ENCODE data around the gene PRRG2. TPM values are rescaled to one million over a fixed set of nuclear protein-coding genes. Genes with fewer than 3 reads are reported as not detected.

Gene PRRG2
- total and polyA plus RNA-seq, 12 donors: 0.28 to 1.2 (median 0.85) TPM; not detected in 2

DNA sequence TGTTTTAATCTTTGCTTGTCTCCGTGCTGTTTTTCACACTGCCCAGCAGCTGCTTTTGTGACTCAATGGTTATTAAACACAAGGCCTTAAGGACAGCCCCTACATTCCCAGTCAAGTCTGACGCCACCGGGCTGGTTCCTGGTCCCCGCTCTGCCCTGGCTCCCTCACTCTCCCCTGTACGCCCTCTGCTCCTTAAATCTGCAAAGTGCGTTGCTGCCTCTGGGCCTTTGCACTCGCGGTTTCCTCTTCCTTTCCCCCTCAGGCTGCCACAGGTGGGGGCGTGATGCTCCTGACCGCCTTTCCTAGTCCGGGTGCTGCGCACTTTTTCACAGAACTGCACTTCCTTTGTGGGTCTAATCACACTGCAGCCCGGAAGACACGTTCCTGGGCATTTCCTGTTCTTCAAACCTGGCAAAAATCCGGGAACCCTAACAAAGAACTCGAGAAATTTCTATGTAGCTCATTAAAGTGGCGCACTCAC, 26.4 kb upstream of the PRRG2 start:
- Histone ChIP-seq H3K36me3 (replicated peaks in 1 of 2) (peaks cover 0 to 38% of the 10 kb centered on the region in 2 donors), H3K9me3 (replicated peaks in 1 of 3) (no peaks in the 10 kb centered on the region), H3K27me3 (no peaks in the 10 kb centered on the region), H3K4me3 (no peak overlapping the region), H3K4me1 (replicated peaks in 1 of 2) (peaks cover 11 to 14% of the 10 kb centered on the region in 2 donors), H3K27ac (peak overlapping the region in 2 of 5 donors; percentile 63 to 69)
- intact Hi-C loops (cut with DNase I): no loop called here
- TF ChIP-seq, protein P1, sequence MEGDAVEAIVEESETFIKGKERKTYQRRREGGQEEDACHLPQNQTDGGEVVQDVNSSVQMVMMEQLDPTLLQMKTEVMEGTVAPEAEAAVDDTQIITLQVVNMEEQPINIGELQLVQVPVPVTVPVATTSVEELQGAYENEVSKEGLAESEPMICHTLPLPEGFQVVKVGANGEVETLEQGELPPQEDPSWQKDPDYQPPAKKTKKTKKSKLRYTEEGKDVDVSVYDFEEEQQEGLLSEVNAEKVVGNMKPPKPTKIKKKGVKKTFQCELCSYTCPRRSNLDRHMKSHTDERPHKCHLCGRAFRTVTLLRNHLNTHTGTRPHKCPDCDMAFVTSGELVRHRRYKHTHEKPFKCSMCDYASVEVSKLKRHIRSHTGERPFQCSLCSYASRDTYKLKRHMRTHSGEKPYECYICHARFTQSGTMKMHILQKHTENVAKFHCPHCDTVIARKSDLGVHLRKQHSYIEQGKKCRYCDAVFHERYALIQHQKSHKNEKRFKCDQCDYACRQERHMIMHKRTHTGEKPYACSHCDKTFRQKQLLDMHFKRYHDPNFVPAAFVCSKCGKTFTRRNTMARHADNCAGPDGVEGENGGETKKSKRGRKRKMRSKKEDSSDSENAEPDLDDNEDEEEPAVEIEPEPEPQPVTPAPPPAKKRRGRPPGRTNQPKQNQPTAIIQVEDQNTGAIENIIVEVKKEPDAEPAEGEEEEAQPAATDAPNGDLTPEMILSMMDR (IDR thresholded peaks at IDR 0.05): no peak
- no peak for TF ChIP-seq POLR2A (IDR thresholded peaks at IDR 0.05)
- 70 to 81% (median 75%) methylated on average over 17 of the region's 17 CpGs for WGBS, 4 donors
- DNase-seq: peak; percentile 36 to 74 (median 46)

DNA sequence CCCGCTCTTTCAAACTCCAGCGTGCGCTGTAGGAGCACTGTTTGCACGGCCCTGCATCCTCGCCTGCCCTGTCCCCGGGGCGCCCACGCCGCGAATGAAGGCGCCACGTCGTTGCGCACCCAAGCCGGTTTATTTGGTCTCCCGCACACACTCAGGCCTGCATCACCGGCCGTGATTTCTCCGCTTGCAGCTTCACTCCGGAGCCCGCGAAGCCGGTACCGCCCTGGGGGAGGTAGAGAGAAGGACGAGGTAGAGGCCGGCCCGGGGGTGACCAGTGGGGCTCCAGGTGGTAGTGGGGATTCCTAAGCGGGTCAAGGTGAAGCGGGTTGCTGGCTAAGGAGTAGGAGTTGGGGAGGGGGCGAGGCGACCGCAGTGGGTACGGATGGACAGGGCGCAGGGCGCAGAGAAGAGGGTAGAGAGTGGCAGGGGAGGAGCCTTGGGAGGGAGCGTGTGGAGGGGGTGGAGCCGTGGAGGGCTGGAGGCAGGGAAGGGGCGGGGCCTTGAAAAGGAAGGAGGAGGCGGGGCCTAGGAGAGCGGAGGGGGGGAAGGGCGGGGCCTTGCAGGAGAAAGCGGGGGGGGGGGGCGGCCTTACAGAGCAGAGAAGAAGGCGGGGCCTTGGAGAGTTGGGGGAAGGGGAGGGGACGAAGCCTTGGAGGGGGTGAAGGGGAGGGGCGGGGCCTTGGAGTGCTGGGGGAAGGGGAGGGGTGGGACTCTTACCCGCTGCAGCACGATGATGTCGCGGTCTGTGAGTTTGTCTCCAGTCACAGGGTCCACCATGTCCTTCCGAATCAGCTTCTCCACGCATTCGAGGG, 25.3 kb upstream of the PRRG2 start:
- Histone ChIP-seq H3K36me3 (replicated peaks in 1 of 2) (peaks cover 0 to 39% of the 10 kb centered on the region in 2 donors), H3K27me3 (no peaks in the 10 kb centered on the region), H3K4me3 (peak overlapping the region in 1 of 4 donors; percentile 35), H3K4me1 (replicated peaks in 1 of 2) (peaks cover 11 to 19% of the 10 kb centered on the region in 2 donors), H3K27ac (peak overlapping the region; percentile 47 to 89 (median 75)), H3K9me3 (replicated peaks in 1 of 3) (no peaks in the 10 kb centered on the region)
- WGBS, 4 donors: 66 to 70% (median 69%) methylated on average over 41 to 50 of the region's 53 CpGs
- intact Hi-C loops (cut with DNase I): no loop called here
- DNase-seq: peak; percentile 90 to 95 (median 93)
- no peak for TF ChIP-seq POLR2A (IDR thresholded peaks at IDR 0.05)
- TF ChIP-seq, protein P1 (IDR thresholded peaks at IDR 0.05): no peak

DNA sequence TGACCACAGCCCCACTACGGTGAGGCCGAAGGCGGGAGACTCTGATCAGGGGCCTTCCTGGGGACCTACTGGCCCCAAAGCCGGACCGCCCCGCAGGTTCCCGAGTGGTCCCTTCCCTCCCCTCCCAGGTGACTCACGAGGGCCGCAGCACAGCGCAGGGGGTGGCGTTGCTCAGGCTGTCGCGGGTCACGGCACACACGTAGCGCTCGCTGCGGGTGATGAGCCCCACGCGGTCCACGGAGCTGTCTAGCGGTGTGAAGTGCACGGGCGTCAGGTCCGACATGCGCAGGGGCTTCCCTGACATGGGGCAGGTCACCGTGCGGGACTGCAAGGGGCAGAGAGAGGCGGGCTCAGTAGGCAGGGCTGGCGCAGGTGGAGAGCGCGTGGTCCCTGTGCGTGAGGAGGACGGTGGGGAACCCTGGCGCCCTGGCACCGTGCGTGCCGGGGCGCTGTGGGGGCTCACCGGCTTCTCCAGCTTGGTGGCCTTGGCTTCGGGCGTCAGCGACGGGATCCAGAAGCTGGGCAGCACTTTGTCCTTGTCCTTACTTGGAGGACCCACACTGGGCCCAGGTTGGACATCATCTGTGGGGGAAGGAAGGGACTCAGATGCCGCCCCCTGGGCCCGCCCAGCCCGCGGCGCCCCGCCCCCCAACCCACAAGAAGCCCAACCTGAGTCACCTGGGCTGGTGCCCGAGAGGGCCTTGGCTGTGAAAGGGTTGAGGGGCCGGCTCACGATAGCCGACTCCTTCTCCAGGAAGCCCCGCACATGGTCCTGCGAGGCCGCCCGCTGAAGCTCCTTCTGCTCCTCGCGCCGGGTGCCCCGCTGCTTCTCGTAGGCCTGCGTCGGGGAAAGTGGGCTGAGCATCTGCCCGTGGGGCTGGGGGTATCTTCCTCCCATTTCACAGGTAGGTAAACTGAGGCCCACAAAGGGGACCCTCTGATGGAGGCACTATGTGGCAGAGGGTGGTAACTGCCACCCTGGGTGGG, 24.4 kb upstream of the PRRG2 start:
- DNase-seq: peak; percentile 76 to 88 (median 82)
- intact Hi-C loops (cut with DNase I): no loop called here
- Histone ChIP-seq H3K9me3 (replicated peaks in 1 of 3) (no peaks in the 10 kb centered on the region), H3K4me1 (replicated peaks in 1 of 2) (peaks cover 11 to 19% of the 10 kb centered on the region in 2 donors), H3K27me3 (no peaks in the 10 kb centered on the region), H3K36me3 (replicated peaks in 1 of 2) (peaks cover 0 to 39% of the 10 kb centered on the region in 2 donors), H3K4me3 (peak overlapping the region in 1 of 4 donors; percentile 35), H3K27ac (peak overlapping the region; percentile 47 to 89 (median 75))
- 40 to 64% (median 53%) methylated on average over 14 to 66 of the region's 66 CpGs for WGBS, 4 donors
- TF ChIP-seq POLR2A (IDR thresholded peaks at IDR 0.05): peak in 1 of 2 donors; percentile 37
- TF ChIP-seq, protein P1 (IDR thresholded peaks at IDR 0.05): no peak
